Fibroblast of lung (primary cell): ENCODE measurements around the gene KCNA3. TPM values are rescaled to one million over a fixed set of nuclear protein-coding genes. Genes with fewer than 3 reads are reported as not detected.
A peak's percentile ranks its signal among the peaks of the same experiment; 100 is the strongest.

Source experiments
- DNase-seq, 2 donors: peaks; one replicate each; pipeline versions ENCODE4 v3.0.0 to v3.0.0-alpha.2; 2010; ENCODE audit warnings: low read depth in 2 of 2
- H2AFZ ChIP-seq: 2 replicates; pipeline ENCODE4 v1.5.1; 2012; ENCODE audit warnings: low read length, control low read depth, inconsistent platforms
- H3K27ac ChIP-seq: 2 replicates; pipeline ENCODE4 v1.5.1; 2011; ENCODE audit warnings: low read length, control low read depth; ENCODE audit not compliant: insufficient read depth
- H3K27me3 ChIP-seq: 2 replicates; pipeline ENCODE4 v1.5.1; 2011; ENCODE audit warnings: mild to moderate bottlenecking, low read length; ENCODE audit not compliant: control insufficient read depth, insufficient read depth
- H3K36me3 ChIP-seq: 2 replicates; pipeline ENCODE4 v1.5.1; 2011; ENCODE audit warnings: low read length; ENCODE audit not compliant: control insufficient read depth, insufficient read depth
- H3K4me1 ChIP-seq: 2 replicates; pipeline ENCODE4 v1.5.1; 2011; ENCODE audit warnings: low read length; ENCODE audit not compliant: control insufficient read depth, insufficient read depth; ENCODE audit errors: extremely low read depth
- H3K4me2 ChIP-seq: 2 replicates; pipeline ENCODE4 v1.5.1; 2011; ENCODE audit warnings: low read length, control low read depth; ENCODE audit not compliant: insufficient read depth; ENCODE audit errors: extremely low read depth
- H3K4me3 ChIP-seq, 4 experiments: fragments of 200-600 bp in 1 of 4; sonication (generic) in 1 of 4; replicated peaks in 1 of 4; 2 replicates each; pipeline ENCODE4 v1.5.1; 2011 to 2016; ENCODE audit warnings: low read length in 4 of 4, low read depth in 3 of 4, mild to moderate bottlenecking in 3 of 4, control low read depth in 2 of 4, inconsistent platforms in 1 of 4, mixed read lengths in 1 of 4; ENCODE audit not compliant: insufficient read depth in 1 of 4; ENCODE audit errors: control extremely low read depth in 1 of 4
- H3K79me2 ChIP-seq: 2 replicates; pipeline ENCODE4 v1.5.1; 2012; ENCODE audit warnings: mild to moderate bottlenecking, low read length, inconsistent platforms; ENCODE audit not compliant: control insufficient read depth, insufficient read depth
- H3K9ac ChIP-seq: 2 replicates; pipeline ENCODE4 v1.5.1; 2011; ENCODE audit warnings: mild to moderate bottlenecking, low read length, control low read depth; ENCODE audit not compliant: insufficient read depth
- H3K9me3 ChIP-seq: 2 replicates; pipeline ENCODE4 v1.5.1; 2012; ENCODE audit warnings: low read depth, low read length; ENCODE audit not compliant: control insufficient read depth, insufficient read depth
- H4K20me1 ChIP-seq: 2 replicates; pipeline ENCODE4 v1.5.1; 2011; ENCODE audit warnings: low read length; ENCODE audit not compliant: control insufficient read depth, insufficient read depth; ENCODE audit errors: extremely low read depth
- EZH2 ChIP-seq: IDR thresholded peaks from 2 replicates; pipeline ENCODE4 v1.5.1; 2012; ENCODE audit warnings: low read length, control low read depth, mild to moderate bottlenecking; ENCODE audit errors: missing control alignments
- polyA plus RNA-seq, 2 donors: library from polyadenylated mRNA; depleted of rRNA in 1 of 2; stranded (reverse) in 1 of 2; unstranded in 1 of 2; fragments of >200 nt; gene quantifications; 2 replicates each; pipeline ENCODE4 v1.2.1, GENCODE V29; 2011 to 2012; ENCODE audit warnings: missing spikeins in 1 of 2
- total RNA-seq: library from RNA; depleted of rRNA; stranded (reverse); fragments of >200 nt; gene quantifications from 2 replicates; pipeline ENCODE4 v1.2.1, GENCODE V29; 2014
- TF ChIP-seq, protein P1 (sequence below), 2 donors: IDR thresholded peaks in 1 of 2; conservative IDR thresholded peaks in 1 of 2; 1 replicate in 1 of 2; 2 replicates in 1 of 2; pipeline ENCODE4 v1.5.1; 2011 to 2012; ENCODE audit warnings: low read length in 2 of 2, control low read depth in 1 of 2, inconsistent platforms in 1 of 2, low read depth in 1 of 2, mild to moderate bottlenecking in 1 of 2

KCNA3 gene
- total and polyA plus RNA-seq, 2 donors (not counting 1 experiment from before 2014, with no cell fraction given): 2.7 to 5.6 TPM

DNA sequence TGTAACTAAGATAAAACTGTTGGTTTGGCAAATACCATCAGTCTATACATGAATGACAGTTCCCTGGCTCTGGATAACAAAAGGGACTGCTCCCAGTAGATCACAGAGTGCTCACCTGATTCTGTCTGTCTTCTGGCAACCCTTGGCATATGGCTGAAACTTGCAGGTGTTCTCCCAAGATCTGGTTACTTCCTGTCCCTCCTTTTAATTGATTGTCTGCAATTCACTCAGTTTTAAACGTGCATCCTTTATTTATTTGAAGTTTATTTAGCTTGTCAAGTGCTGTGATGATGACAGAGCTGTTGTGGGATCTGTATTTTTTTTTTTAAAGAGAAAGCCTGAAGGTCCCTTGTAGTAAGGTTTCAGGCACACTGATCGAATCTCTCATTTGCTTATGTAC is 3.4 kb downstream of the KCNA3 start:
- H3K27me3 ChIP-seq: no peaks in the 10 kb centered on the region
- DNase-seq: no peak
- peak overlapping the region; percentile 84 for H3K4me2 ChIP-seq
- peak overlapping the region in 3 of 4 experiments; percentile 21 to 51 (median 22) for H3K4me3 ChIP-seq
- TF ChIP-seq EZH2: no peak
- TF ChIP-seq, protein P1, sequence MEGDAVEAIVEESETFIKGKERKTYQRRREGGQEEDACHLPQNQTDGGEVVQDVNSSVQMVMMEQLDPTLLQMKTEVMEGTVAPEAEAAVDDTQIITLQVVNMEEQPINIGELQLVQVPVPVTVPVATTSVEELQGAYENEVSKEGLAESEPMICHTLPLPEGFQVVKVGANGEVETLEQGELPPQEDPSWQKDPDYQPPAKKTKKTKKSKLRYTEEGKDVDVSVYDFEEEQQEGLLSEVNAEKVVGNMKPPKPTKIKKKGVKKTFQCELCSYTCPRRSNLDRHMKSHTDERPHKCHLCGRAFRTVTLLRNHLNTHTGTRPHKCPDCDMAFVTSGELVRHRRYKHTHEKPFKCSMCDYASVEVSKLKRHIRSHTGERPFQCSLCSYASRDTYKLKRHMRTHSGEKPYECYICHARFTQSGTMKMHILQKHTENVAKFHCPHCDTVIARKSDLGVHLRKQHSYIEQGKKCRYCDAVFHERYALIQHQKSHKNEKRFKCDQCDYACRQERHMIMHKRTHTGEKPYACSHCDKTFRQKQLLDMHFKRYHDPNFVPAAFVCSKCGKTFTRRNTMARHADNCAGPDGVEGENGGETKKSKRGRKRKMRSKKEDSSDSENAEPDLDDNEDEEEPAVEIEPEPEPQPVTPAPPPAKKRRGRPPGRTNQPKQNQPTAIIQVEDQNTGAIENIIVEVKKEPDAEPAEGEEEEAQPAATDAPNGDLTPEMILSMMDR (conservative IDR thresholded peaks at IDR 0.05 in 1 of 2, IDR thresholded peaks at IDR 0.05 in 1 of 2; ENCODE audit: low read depth in 1 of 2, low read length in 2 of 2): no peak
- no peak overlapping the region for H3K9ac ChIP-seq
- H3K4me1 ChIP-seq: peaks cover 12% of the 10 kb centered on the region
- peaks cover 8% of the 10 kb centered on the region for H3K79me2 ChIP-seq
- no peaks in the 10 kb centered on the region for H3K9me3 ChIP-seq
- no peaks in the 10 kb centered on the region for H4K20me1 ChIP-seq
- H3K36me3 ChIP-seq: no peaks in the 10 kb centered on the region
- peak overlapping the region; percentile 58 for H3K27ac ChIP-seq
- no peak overlapping the region for H2AFZ ChIP-seq

DNA sequence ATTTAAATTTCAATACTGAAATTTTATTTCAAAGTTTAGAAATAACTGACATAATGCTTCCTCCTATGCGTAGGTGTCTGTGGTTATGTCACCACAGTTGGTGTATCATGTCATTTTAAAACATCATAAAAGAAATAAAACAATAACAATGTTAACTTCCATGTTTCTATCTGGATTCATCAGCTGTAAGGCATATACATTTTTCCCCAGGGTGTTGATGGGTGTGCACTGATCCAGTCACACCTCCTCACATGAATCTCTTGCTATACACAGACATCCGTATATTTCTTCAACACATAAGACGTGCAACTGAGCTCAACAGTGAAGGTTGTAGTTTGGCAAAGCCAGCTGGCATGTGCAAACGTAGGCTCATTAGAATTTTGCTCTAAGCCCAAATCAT is 6.2 kb downstream of the KCNA3 start:
- peaks cover 12% of the 10 kb centered on the region for H3K4me1 ChIP-seq
- H4K20me1 ChIP-seq: no peaks in the 10 kb centered on the region
- H3K27ac ChIP-seq: no peak overlapping the region
- H3K9me3 ChIP-seq: no peaks in the 10 kb centered on the region
- H3K9ac ChIP-seq: no peak overlapping the region
- no peak overlapping the region for H3K4me2 ChIP-seq
- H3K4me3 ChIP-seq: peak overlapping the region in 1 of 4 experiments; percentile 5
- no peak for DNase-seq
- no peak for TF ChIP-seq EZH2
- TF ChIP-seq, protein P1 (conservative IDR thresholded peaks at IDR 0.05 in 1 of 2, IDR thresholded peaks at IDR 0.05 in 1 of 2; ENCODE audit: low read depth in 1 of 2, low read length in 2 of 2): no peak
- no peaks in the 10 kb centered on the region for H3K36me3 ChIP-seq
- H2AFZ ChIP-seq: no peak overlapping the region
- no peaks in the 10 kb centered on the region for H3K27me3 ChIP-seq
- H3K79me2 ChIP-seq: peaks cover 2% of the 10 kb centered on the region

DNA sequence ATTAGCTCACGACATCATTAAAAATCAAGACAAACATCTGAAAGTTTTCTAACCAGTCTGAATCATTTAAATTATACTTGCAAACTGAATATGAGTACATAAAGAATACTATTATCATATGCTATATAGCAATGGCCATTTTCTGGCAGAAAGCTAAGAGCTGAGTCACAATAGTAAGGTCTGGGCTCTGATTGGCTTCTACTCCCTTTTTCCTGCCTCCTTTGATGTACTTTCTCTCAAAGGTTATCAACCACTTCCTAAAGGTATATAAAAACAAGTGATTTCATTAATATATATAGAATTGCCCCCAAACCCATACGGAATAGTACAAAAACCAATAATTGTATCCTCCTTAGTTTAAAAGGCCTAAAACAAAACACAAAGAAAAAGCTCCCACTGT is 7.0 kb downstream of the KCNA3 start:
- Histone ChIP-seq H3K4me2 (no peak overlapping the region), H3K27ac (no peak overlapping the region), H3K9ac (no peak overlapping the region), H4K20me1 (no peaks in the 10 kb centered on the region), H2AFZ (no peak overlapping the region), H3K9me3 (no peaks in the 10 kb centered on the region), H3K4me1 (peaks cover 7% of the 10 kb centered on the region), H3K36me3 (no peaks in the 10 kb centered on the region), H3K4me3 (no peak overlapping the region), H3K79me2 (no peaks in the 10 kb centered on the region), H3K27me3 (no peaks in the 10 kb centered on the region)
- DNase-seq: no peak
- no peak for TF ChIP-seq EZH2
